Transverse colon (tissue), 4 donors: ENCODE measurements around the gene SH2B3.

ENCODE experiments used
- CTCF ChIP-seq, 5 experiments: fragments of 200-600 bp in 3 of 5; fragments of 450-650 bp in 2 of 5; sonication (generic) in 3 of 5; IDR thresholded peaks; 1 replicate in 2 of 5; 2 replicates in 3 of 5; pipeline ENCODE4 v1.5.1; 2016 to 2017; ENCODE audit warnings: antibody characterized with exemption in 5 of 5, inconsistent platforms in 3 of 5, mild to moderate bottlenecking in 2 of 5, moderate library complexity in 1 of 5
- EP300 ChIP-seq: sonication (generic); formaldehyde crosslinking; IDR thresholded peaks from one replicate; pipeline ENCODE4 v1.6.1; 2017; ENCODE audit warnings: antibody characterized with exemption, low read depth
- POLR2A ChIP-seq: fragments of 450-650 bp; IDR thresholded peaks from one replicate; pipeline ENCODE4 v1.6.1; 2016; ENCODE audit warnings: antibody characterized with exemption, mild to moderate bottlenecking, moderate library complexity
- POLR2AphosphoS5 ChIP-seq, 3 donors: sonication (generic); formaldehyde crosslinking; IDR thresholded peaks; one replicate each; pipeline ENCODE4 v1.6.1; 2016; ENCODE audit warnings: antibody characterized with exemption in 3 of 3

GRCh38 chr12:111431772-111432171 lies 26.0 kb downstream of the SH2B3 start:
- no peak for TF ChIP-seq CTCF (IDR thresholded peaks at IDR 0.05)
- TF ChIP-seq POLR2A = no peak
- no peak for TF ChIP-seq EP300
- TF ChIP-seq POLR2AphosphoS5 (IDR thresholded peaks at IDR 0.05) = no peak
